MM.1S (cell line): ENCODE data around the gene STAP2.

Source experiments
- DNase-seq: peaks from one replicate; pipeline ENCODE4 v3.0.0-alpha.2; 2015
- H2AFZ ChIP-seq: fragments of 300-600 bp; sonication (generic); 2 replicates; pipeline ENCODE4 v1.6.0; 2016; ENCODE audit warnings: antibody characterized with exemption, low read length
- H3F3A ChIP-seq: fragments of 300-600 bp; sonication (generic); 2 replicates; pipeline ENCODE4 v1.6.1; 2016; ENCODE audit warnings: mild to moderate bottlenecking, antibody characterized with exemption, low read length, moderate library complexity, mixed read lengths; ENCODE audit not compliant: insufficient read depth
- H3K27ac ChIP-seq: fragments of 300-600 bp; sonication (generic); 2 replicates; pipeline ENCODE4 v1.5.1; 2016; ENCODE audit warnings: mild to moderate bottlenecking, low read length
- H3K27me3 ChIP-seq: fragments of 300-600 bp; sonication (generic); replicated peaks from 2 replicates; pipeline ENCODE4 v1.6.0; 2016; ENCODE audit warnings: low read length; ENCODE audit not compliant: insufficient read depth
- H3K36me3 ChIP-seq: fragments of 300-600 bp; sonication (generic); replicated peaks from 2 replicates; pipeline ENCODE4 v1.6.1; 2016; ENCODE audit warnings: mild to moderate bottlenecking, low read length, mixed read lengths; ENCODE audit not compliant: insufficient read depth
- H3K4me1 ChIP-seq: fragments of 300-600 bp; sonication (generic); 2 replicates; pipeline ENCODE4 v1.6.1; 2016; ENCODE audit warnings: low read length, mixed read lengths
- H3K4me2 ChIP-seq: fragments of 300-600 bp; sonication (generic); 2 replicates; pipeline ENCODE4 v1.6.0; 2016; ENCODE audit warnings: low read depth, low read length
- H3K4me3 ChIP-seq: fragments of 300-600 bp; sonication (generic); 2 replicates; pipeline ENCODE4 v1.5.1; 2016; ENCODE audit warnings: low read length, mixed read lengths
- H3K79me2 ChIP-seq: fragments of 300-600 bp; sonication (generic); 2 replicates; pipeline ENCODE4 v1.6.1; 2016; ENCODE audit warnings: mixed run types, low read length, mixed read lengths
- H3K9ac ChIP-seq: fragments of 300-600 bp; sonication (generic); 2 replicates; pipeline ENCODE4 v1.6.1; 2016; ENCODE audit warnings: low read length, mixed read lengths
- H3K9me2 ChIP-seq: fragments of 300-600 bp; sonication (generic); replicated peaks from 2 replicates; pipeline ENCODE4 v1.6.1; 2016; ENCODE audit warnings: mild to moderate bottlenecking, low read length, mixed read lengths; ENCODE audit not compliant: insufficient read depth
- H3K9me3 ChIP-seq: fragments of 300-600 bp; sonication (generic); replicated peaks from 2 replicates; pipeline ENCODE4 v1.6.1; 2016; ENCODE audit warnings: mild to moderate bottlenecking, low read length, mixed read lengths; ENCODE audit not compliant: insufficient read depth
- H4K20me1 ChIP-seq: fragments of 300-600 bp; sonication (generic); 2 replicates; pipeline ENCODE4 v1.6.1; 2016; ENCODE audit warnings: mild to moderate bottlenecking, low read length, moderate library complexity, mixed read lengths; ENCODE audit not compliant: insufficient read depth
- EZH2 ChIP-seq: fragments of 300-600 bp; sonication (generic); optimal IDR thresholded peaks from 2 replicates; pipeline ENCODE3; 2017; ENCODE audit warnings: low read depth, mild to moderate bottlenecking, antibody characterized with exemption, low read length, mixed read lengths
- EZH2phosphoT487 ChIP-seq: fragments of 300-600 bp; sonication (generic); IDR thresholded peaks from 2 replicates; pipeline ENCODE4 v1.6.1; 2018; ENCODE audit warnings: antibody characterized with exemption, low read length
- TF ChIP-seq, protein P1 (sequence below): fragments of 300-600 bp; sonication (generic); IDR thresholded peaks from 2 replicates; pipeline ENCODE4 v1.5.1; 2016; ENCODE audit warnings: antibody characterized with exemption, low read length, mixed read lengths

Gene STAP2

DNA sequence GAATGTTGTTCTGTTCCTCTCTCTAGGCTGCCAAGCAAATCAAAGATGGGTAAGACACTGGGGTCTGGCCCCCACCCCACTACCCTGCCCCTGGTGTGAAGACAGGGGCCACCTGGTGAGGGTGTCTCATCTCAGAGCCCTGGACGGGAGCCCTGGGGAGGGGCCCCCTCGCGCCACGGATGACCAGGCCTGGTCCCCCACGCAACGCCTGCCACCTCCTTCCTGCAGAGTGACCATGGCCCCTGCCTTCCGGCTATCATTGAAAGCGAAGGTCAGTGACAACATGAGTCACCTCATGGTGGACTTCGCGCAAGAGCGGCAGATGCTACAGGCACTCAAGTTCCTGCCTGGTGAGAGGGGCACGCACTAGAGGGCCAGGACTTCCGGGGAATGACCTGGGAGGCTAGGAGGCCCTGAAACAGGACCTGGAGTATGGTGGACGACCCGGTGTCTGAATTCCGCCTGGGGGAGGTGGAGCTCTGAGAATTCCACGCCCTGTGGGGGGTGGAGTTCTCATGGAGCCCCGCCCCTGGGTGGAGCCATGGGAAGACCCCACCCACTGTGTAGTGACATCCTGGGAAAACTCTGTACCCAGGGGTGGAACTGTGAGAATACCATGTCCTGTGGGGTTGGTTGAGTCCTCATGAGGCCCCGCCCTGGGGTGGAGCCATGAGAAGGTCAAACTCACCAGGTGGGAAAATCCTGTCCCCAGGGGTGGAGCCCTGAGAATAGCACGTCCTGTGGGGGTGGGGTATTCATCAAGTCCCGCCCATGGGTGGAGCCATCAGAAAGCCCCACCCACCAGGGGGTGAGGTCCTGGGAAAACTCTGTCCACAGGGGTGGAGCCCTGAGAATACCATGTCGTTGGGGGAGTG lies 28.1 kb downstream of the STAP2 start:
- no peak overlapping the region for H3K27ac ChIP-seq
- H3F3A ChIP-seq, result no peaks in the 10 kb centered on the region
- no peaks in the 10 kb centered on the region for H3K36me3 ChIP-seq
- H3K79me2 ChIP-seq, result no peaks in the 10 kb centered on the region
- H3K9me2 ChIP-seq, result no peaks in the 10 kb centered on the region
- H3K4me1 ChIP-seq, result no peaks in the 10 kb centered on the region
- TF ChIP-seq, protein P1, sequence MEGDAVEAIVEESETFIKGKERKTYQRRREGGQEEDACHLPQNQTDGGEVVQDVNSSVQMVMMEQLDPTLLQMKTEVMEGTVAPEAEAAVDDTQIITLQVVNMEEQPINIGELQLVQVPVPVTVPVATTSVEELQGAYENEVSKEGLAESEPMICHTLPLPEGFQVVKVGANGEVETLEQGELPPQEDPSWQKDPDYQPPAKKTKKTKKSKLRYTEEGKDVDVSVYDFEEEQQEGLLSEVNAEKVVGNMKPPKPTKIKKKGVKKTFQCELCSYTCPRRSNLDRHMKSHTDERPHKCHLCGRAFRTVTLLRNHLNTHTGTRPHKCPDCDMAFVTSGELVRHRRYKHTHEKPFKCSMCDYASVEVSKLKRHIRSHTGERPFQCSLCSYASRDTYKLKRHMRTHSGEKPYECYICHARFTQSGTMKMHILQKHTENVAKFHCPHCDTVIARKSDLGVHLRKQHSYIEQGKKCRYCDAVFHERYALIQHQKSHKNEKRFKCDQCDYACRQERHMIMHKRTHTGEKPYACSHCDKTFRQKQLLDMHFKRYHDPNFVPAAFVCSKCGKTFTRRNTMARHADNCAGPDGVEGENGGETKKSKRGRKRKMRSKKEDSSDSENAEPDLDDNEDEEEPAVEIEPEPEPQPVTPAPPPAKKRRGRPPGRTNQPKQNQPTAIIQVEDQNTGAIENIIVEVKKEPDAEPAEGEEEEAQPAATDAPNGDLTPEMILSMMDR, result no peak
- TF ChIP-seq EZH2 (no peak), EZH2phosphoT487 (no peak)
- H2AFZ ChIP-seq, result no peak overlapping the region
- peaks cover 58% of the 10 kb centered on the region for H3K27me3 ChIP-seq
- H3K9ac ChIP-seq, result no peak overlapping the region
- H3K4me2 ChIP-seq, result no peak overlapping the region
- H3K4me3 ChIP-seq, result no peak overlapping the region
- H4K20me1 ChIP-seq, result no peaks in the 10 kb centered on the region
- DNase-seq, result no peak
- no peaks in the 10 kb centered on the region for H3K9me3 ChIP-seq

DNA sequence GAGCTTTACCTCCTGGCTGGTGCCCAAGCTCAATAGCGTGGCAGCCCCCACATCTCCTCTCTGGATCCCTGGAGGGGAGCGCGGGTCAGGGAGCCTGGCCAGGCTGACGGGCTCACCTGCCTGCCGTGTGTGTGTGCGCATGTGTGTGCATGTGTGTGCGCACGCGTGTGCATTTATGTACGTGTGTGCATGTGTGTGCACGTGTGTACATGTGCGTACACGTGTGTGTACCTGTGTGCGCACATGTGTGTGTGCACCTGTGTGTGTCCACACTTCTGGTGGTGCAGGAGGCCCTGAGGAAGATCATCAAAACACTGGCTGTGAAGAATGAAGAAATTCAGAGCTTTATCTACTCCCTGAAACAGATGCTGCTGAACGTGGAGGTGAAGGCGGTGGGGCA lies 33.0 kb downstream of the STAP2 start:
- H3K9me2 ChIP-seq, result no peaks in the 10 kb centered on the region
- no peak overlapping the region for H3K9ac ChIP-seq
- no peak for TF ChIP-seq EZH2
- TF ChIP-seq, protein P1, result no peak
- no peaks in the 10 kb centered on the region for H3K4me1 ChIP-seq
- H2AFZ ChIP-seq, result no peak overlapping the region
- no peak overlapping the region for H3K27ac ChIP-seq
- H4K20me1 ChIP-seq, result no peaks in the 10 kb centered on the region
- peaks cover 74% of the 10 kb centered on the region for H3K27me3 ChIP-seq
- H3K9me3 ChIP-seq, result no peaks in the 10 kb centered on the region
- no peaks in the 10 kb centered on the region for H3F3A ChIP-seq
- H3K79me2 ChIP-seq, result no peaks in the 10 kb centered on the region
- H3K4me2 ChIP-seq, result no peak overlapping the region
- DNase-seq, result no peak
- H3K4me3 ChIP-seq, result no peak overlapping the region
- no peaks in the 10 kb centered on the region for H3K36me3 ChIP-seq

DNA sequence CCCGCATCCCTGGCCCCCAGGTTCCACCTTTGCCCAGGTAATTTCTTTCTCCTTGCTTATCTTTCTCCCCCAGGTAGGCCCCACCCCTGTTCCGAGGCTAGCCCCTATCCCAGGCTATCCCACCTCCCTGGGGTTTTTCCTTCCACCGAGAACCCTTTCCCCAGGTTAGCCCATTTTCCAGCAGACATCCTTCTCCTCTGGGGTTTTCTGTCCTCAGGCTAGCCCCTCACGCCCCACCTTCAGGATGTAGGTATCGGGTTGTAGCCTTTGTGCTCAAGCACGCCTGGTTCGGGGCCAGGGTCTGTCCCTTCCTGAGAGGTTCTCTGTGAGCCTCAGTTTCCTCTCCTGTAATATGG lies 33.4 kb downstream of the STAP2 start:
- no peak for DNase-seq
- no peak overlapping the region for H3K4me3 ChIP-seq

More for the DNA sequence above, 33.4 kb downstream of the STAP2 start:
- Histone ChIP-seq H3K4me1 (no peaks in the 10 kb centered on the region), H3K9me2 (no peaks in the 10 kb centered on the region), H3F3A (no peaks in the 10 kb centered on the region), H3K9ac (no peak overlapping the region), H3K27ac (no peak overlapping the region), H3K27me3 (peaks cover 79% of the 10 kb centered on the region), H4K20me1 (no peaks in the 10 kb centered on the region), H3K9me3 (no peaks in the 10 kb centered on the region), H2AFZ (no peak overlapping the region), H3K79me2 (no peaks in the 10 kb centered on the region), H3K36me3 (no peaks in the 10 kb centered on the region), H3K4me2 (no peak overlapping the region)
- TF ChIP-seq, protein P1, result no peak
- TF ChIP-seq EZH2, result no peak
- TF ChIP-seq EZH2phosphoT487, result no peak
